GM21529 (cell line): ENCODE results near the gene ASB18.

Experiments used
- ATAC-seq: cut with Tn5 transposase; IDR thresholded peaks from one replicate; pipeline ENCODE4 v1.9.1; 2021; ENCODE audit not compliant: unreplicated experiment

ASB18 gene

GRCh38 chr2:236176417-236176816 lies 87.8 kb downstream of the ASB18 start:
- no peak for ATAC-seq

GRCh38 chr2:236175548-236176150 lies 88.6 kb downstream of the ASB18 start:
- ATAC-seq: no peak

GRCh38 chr2:236173729-236174607 lies 90.2 kb downstream of the ASB18 start:
- ATAC-seq: no peak

GRCh38 chr2:236173036-236173728 lies 91.0 kb downstream of the ASB18 start:
- no peak for ATAC-seq

- no peak for ATAC-seq
Observed at GRCh38 chr2:236172255-236173035, 91.8 kb downstream of the ASB18 start.

GRCh38 chr2:236171680-236172254 lies 92.4 kb downstream of the ASB18 start:
- ATAC-seq: no peak

GRCh38 chr2:236171181-236171679 lies 93.0 kb downstream of the ASB18 start:
- ATAC-seq: no peak

- ATAC-seq: no peak
Observed at GRCh38 chr2:236170590-236171165, 93.5 kb downstream of the ASB18 start.

- no peak for ATAC-seq
Observed at GRCh38 chr2:236169741-236170589, 94.2 kb downstream of the ASB18 start.

- ATAC-seq: no peak
Observed at GRCh38 chr2:236169151-236169721, 95.0 kb downstream of the ASB18 start.

- no peak for ATAC-seq
Observed at GRCh38 chr2:236168110-236169080, 95.8 kb downstream of the ASB18 start, which contains the start of gene GBX2. TSS of gene GBX2 (minus strand) at chr2:236168386. CDS start at chr2:236167971, 415 bp downstream.

GRCh38 chr2:236167297-236168109 lies 96.7 kb downstream of the ASB18 start:
- no peak for ATAC-seq

- no peak for ATAC-seq
Observed at GRCh38 chr2:236166796-236167296, 97.4 kb downstream of the ASB18 start.

- ATAC-seq: no peak
Observed at GRCh38 chr2:236165842-236166795, 98.1 kb downstream of the ASB18 start.
